Hematopoietic multipotent progenitor cell treated with erythropoietin and hydrocortisone succinate and interleukin-3 and kit ligand, for 15 days (in vitro differentiated cells): Measurements from ENCODE around the gene CCNL1.
"Not testable (repeated sequence)": the region's sequence is repeated elsewhere in the genome, so short reads cannot be mapped to it uniquely, and the experiment has no call there.

Source experiments
- DNase-seq: peaks from one replicate; pipeline ENCODE4 v3.0.0-alpha.2; 2015; ENCODE audit warnings: low spot score

CCNL1 gene

GRCh38 chr3:157159762-157160657 is at the start of gene CCNL1:
Gene CCNL1, minus strand, starts transcription at chr3:157160147. Its CDS starts 53 bp downstream, at chr3:157160094.
- DNase-seq, result peak; percentile 96

GRCh38 chr3:157204880-157205279 is 44.9 kb upstream of the CCNL1 start:
- DNase-seq, result no peak

DNA sequence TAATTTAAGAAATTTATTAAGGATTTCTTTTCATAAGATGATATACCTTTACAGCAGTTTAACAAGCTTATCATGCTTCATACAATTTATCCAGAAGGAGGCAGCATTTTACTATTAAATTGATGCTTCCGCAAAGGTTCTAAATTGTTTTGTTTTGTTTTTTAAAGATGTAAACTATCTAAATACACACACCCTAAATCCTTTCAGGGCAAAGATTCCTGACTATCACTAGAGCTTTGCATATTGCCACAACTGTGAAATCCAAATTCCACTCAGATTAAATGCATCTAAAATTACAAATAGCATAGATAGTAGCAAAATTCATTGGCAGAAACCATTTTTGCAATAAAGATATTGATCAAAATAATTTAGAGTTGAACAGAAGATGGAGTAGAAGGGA is 44.5 kb upstream of the CCNL1 start:
- DNase-seq, result no peak

GRCh38 chr3:157201648-157202278 is 41.8 kb upstream of the CCNL1 start:
- DNase-seq, result peak; percentile 47

DNA sequence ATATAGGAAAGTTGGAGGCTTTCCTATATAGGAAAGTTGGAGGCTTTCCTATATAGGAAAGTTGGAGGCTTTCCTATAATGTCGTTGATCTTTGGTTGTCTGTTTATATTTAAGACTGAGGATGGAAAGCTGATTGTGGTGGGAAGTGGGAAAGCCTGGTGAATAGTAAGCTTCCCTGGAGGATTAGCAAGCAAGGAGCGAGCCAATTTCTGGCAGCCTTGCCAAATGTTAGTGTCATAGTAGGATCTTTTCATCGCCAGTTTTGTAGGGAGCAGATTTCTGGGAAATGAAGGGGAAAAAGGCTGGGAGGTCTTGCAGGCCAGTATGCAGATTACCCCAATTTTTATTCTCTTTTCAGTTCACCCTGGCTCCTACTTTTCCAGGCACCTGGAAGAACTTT is 39.9 kb upstream of the CCNL1 start:
- no peak for DNase-seq

DNA sequence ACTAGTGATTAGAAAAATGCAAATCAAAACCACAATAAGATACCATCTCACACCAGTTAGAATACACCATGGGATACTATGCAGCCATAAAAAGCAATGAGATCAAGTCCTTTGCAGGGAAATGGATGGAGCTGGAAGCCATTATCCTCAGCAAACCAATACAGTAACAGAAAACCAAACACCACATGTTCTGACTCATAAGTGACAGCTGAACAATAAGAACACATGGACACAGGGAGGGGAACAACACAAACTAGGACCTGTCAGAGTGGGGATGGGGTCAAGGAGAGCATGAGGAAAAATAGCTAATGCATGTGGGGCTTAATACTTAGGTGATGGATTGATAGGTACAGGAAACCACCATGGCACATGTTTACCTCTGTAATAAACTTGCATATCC is 36.0 kb upstream of the CCNL1 start:
- no peak for DNase-seq

DNA sequence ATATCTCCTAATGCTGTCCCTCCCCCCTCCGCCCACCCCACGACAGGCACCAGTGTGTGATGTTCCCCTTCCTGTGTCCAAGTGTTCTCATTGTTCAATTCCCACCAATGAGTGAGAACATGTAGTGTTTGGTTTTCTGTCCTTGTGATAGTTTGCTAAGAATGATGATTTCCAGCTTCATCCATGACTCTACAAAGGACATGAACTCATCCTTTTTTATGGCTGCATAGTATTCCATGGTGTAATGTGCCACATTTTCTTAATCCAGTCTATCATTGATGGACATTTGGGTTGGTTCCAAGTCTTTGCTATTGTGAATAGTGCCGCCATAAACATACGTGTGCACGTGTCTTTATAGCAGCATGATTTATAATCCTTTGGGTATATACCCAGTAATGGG is 31.2 kb upstream of the CCNL1 start:
- not testable (repeated sequence) for DNase-seq

DNA sequence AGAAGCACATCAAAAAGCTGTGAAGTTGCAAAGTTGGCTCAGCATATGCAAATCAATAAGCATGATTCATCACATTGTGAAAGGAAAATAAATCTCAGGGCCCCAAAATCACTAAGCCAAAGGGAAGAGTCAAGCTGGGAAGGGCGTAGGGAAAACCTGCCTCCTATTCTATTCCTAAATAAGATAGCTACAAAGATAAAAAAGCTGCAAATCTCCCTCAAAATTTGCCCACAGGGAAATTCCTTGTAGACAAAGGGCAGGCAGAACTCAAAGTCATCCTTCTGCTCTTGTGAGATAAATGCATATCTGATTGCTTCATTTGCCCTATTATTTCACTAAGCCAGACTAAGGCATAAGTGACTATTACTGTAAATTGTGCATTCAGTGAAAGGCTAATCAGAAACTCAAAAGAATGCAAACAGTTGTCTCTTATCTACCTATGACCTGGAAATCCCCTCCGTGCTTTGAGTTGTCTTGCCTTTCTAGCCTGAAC is 30.5 kb upstream of the CCNL1 start:
- no peak for DNase-seq

GRCh38 chr3:157188391-157188790 is 28.4 kb upstream of the CCNL1 start:
- DNase-seq, result no peak

GRCh38 chr3:157182879-157183278 is 22.9 kb upstream of the CCNL1 start:
- no peak for DNase-seq

GRCh38 chr3:157180262-157180661 is 20.3 kb upstream of the CCNL1 start:
- no peak for DNase-seq

GRCh38 chr3:157179365-157179803 is 19.4 kb upstream of the CCNL1 start:
- no peak for DNase-seq

DNA sequence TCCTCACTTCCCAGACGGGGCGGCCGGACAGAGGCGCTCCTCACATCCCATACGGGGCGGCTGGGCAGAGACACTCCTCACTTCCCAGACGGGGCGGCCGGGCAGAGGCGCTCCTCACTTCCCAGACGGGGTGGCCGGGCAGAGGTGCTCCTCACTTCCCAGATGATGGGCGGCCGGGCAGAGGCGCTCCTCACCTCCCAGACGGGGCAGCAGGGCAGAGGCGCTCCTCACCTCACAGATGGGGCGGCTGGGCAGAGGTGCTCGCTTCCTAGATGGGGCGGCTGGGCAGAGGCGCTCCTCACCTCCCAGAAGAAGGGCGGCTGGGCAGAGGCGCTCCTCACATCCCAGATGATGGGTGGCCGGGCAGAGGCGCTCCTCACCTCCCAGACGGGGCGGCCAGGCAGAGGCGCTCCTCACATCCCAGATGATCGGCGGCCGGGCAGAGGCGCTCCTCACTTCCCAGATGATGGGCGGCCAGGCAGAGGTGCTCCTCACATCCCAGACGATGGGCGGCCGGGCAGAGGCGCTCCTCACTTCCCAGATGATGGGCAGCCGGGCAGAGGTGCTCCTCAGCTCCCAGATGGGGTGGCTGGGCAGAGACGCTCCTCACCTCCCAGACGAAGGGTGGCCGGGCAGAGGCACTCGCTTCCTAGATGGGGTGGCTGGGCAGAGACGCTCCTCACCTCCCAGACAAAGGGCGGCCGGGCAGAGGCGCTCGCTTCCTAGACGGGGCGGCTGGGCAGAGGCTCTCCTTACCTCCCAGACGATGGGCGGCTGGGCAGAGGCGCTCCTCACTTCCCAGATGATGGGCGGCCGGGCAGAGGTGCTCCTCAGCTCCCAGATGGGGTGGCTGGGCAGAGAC is 18.8 kb upstream of the CCNL1 start:
- DNase-seq, result not testable (repeated sequence)

- DNase-seq, result not testable (repeated sequence)
Observed at GRCh38 chr3:157177801-157178453, 18.0 kb upstream of the CCNL1 start.

GRCh38 chr3:157176934-157177333 is 17.0 kb upstream of the CCNL1 start:
- DNase-seq, result no peak

DNA sequence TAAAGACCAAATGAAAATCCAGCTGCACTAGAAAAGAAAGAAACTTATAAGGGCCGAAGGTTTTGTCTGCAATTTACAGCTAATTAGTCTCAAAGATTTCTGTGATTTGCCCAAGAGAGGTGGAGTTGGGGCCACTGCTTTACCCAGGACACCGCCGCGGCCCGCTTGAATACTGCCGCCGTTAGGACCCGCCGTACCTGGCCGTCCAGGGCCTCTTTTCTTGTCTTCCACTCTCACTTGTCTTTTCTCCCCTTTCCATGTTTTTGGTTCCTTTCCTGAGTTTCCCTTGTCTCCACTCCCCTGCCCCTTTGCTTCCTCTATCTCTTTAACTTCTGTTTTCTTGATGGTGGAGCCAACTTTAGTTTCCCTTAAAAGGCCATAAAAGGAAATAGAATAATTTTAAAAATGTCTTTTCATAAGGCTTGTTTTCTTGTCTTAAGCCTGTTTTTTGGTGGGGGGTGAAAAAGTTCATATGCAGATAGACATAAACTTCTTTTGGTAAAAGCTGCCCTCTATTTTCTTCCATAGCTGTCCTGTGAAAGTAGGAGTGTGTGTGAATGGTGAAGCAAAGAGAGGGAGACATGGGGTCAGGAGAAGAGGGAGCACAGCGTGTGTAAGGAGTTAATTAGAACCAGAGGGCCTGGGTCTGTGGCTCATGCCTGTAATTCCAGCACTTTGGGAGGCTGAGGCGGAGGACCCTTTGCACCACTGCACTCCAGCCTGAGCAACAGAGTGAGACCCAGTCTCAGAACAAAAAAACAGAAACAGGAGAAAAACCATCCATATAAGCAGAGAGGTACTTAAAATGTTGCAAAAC is 16.0 kb upstream of the CCNL1 start:
- no peak for DNase-seq

- DNase-seq, result peak; percentile 99
Observed at GRCh38 chr3:157174649-157175498, 14.9 kb upstream of the CCNL1 start.

- peak; percentile 34 for DNase-seq
Observed at GRCh38 chr3:157174290-157174648, 14.3 kb upstream of the CCNL1 start.

- DNase-seq, result not testable (repeated sequence)
Observed at GRCh38 chr3:157173343-157173742, 13.4 kb upstream of the CCNL1 start.

GRCh38 chr3:157172746-157173145 is 12.8 kb upstream of the CCNL1 start:
- DNase-seq, result no peak
